ENCODE results near the gene SLIT1.

SLIT1 gene

GRCh38 chr10:97017474-97017903 is 168.3 kb downstream of the SLIT1 start:
- H2AK5ac ChIP-seq (ENCODE audit: low read length, severe bottlenecking), result no peak overlapping the region
- H4K8ac ChIP-seq (ENCODE audit: low read length), result no peak overlapping the region
- no peak overlapping the region for H3K4me2 ChIP-seq (ENCODE audit: low read length, poor library complexity, severe bottlenecking)
- no peak overlapping the region for H2BK12ac ChIP-seq (ENCODE audit: low read length in 2 of 2)
- no peak for DNase-seq
- H3K14ac ChIP-seq (ENCODE audit: low read length in 2 of 2), result no peak overlapping the region
- no peak overlapping the region for H3K27ac ChIP-seq (ENCODE audit: low read length, poor library complexity, severe bottlenecking)
- H3K23ac ChIP-seq (ENCODE audit: low read length in 2 of 2), result no peak overlapping the region
- H3K4ac ChIP-seq (ENCODE audit: low read depth in 1 of 2, low read length in 2 of 2), result no peak overlapping the region
- H3K9ac ChIP-seq (ENCODE audit: low read length), result no peak overlapping the region
- H3K9me3 ChIP-seq (ENCODE audit: control insufficient read depth, low read length), result no peaks in the 10 kb centered on the region
- H2AFZ ChIP-seq (ENCODE audit: low read depth, low read length), result no peak overlapping the region
- H2BK120ac ChIP-seq (ENCODE audit: low read depth, low read length), result no peak overlapping the region
- 68% methylated on average over 5 of the region's 5 CpGs for WGBS
- H4K91ac ChIP-seq (ENCODE audit: low read length), result no peak overlapping the region
- no peak overlapping the region for H3K4me3 ChIP-seq (ENCODE audit: insufficient read depth in 1 of 2, low read depth in 1 of 2, low read length in 2 of 2)
- H2BK15ac ChIP-seq (ENCODE audit: low read depth, poor library complexity, severe bottlenecking), result no peak overlapping the region
- no peak overlapping the region for H3K18ac ChIP-seq (ENCODE audit: low read depth in 1 of 2, low read length in 2 of 2)
- H3K4me1 ChIP-seq (ENCODE audit: control insufficient read depth, insufficient read depth, low read depth, low read length), result peaks cover 14% of the 10 kb centered on the region
- no peak overlapping the region for H2BK5ac ChIP-seq (ENCODE audit: low read depth, low read length, poor library complexity, severe bottlenecking)
- H3K79me1 ChIP-seq (replicated peaks; ENCODE audit: low read length, poor library complexity, severe bottlenecking), result no peaks in the 10 kb centered on the region
- H3K27me3 ChIP-seq (ENCODE audit: control insufficient read depth in 1 of 2, insufficient read depth in 1 of 2, low read length in 2 of 2), result peaks cover 0 to 7% of the 10 kb centered on the region in 2 experiments
- no peaks in the 10 kb centered on the region for H3K36me3 ChIP-seq (ENCODE audit: control insufficient read depth in 1 of 2, insufficient read depth in 2 of 2, low read depth in 1 of 2, low read length in 2 of 2)

- Histone ChIP-seq H4K8ac (ENCODE audit: low read length) (no peak overlapping the region), H3K4me3 (ENCODE audit: insufficient read depth in 1 of 2, low read depth in 1 of 2, low read length in 2 of 2) (no peak overlapping the region), H2BK120ac (ENCODE audit: low read depth, low read length) (no peak overlapping the region), H2AFZ (ENCODE audit: low read depth, low read length) (no peak overlapping the region), H3K18ac (ENCODE audit: low read depth in 1 of 2, low read length in 2 of 2) (no peak overlapping the region), H3K79me1 (replicated peaks; ENCODE audit: low read length, poor library complexity, severe bottlenecking) (no peaks in the 10 kb centered on the region), H3K9ac (ENCODE audit: low read length) (no peak overlapping the region), H3K4me2 (ENCODE audit: low read length, poor library complexity, severe bottlenecking) (no peak overlapping the region), H2BK15ac (ENCODE audit: low read depth, poor library complexity, severe bottlenecking) (no peak overlapping the region), H4K91ac (ENCODE audit: low read length) (no peak overlapping the region), H2AK5ac (ENCODE audit: low read length, severe bottlenecking) (no peak overlapping the region), H3K36me3 (ENCODE audit: control insufficient read depth in 1 of 2, insufficient read depth in 2 of 2, low read depth in 1 of 2, low read length in 2 of 2) (no peaks in the 10 kb centered on the region), H3K4ac (ENCODE audit: low read depth in 1 of 2, low read length in 2 of 2) (no peak overlapping the region), H3K27me3 (ENCODE audit: control insufficient read depth in 1 of 2, insufficient read depth in 1 of 2, low read length in 2 of 2) (peaks cover 0 to 9% of the 10 kb centered on the region in 2 experiments), H3K9me3 (ENCODE audit: control insufficient read depth, low read length) (no peaks in the 10 kb centered on the region), H3K4me1 (ENCODE audit: control insufficient read depth, insufficient read depth, low read depth, low read length) (peaks cover 13% of the 10 kb centered on the region), H2BK12ac (ENCODE audit: low read length in 2 of 2) (no peak overlapping the region), H3K23ac (ENCODE audit: low read length in 2 of 2) (no peak overlapping the region), H2BK5ac (ENCODE audit: low read depth, low read length, poor library complexity, severe bottlenecking) (no peak overlapping the region), H3K14ac (ENCODE audit: low read length in 2 of 2) (no peak overlapping the region), H3K27ac (ENCODE audit: low read length, poor library complexity, severe bottlenecking) (no peak overlapping the region)
- DNase-seq, result no peak
- WGBS, result 84% methylated on average over 13 of the region's 15 CpGs
Observed at GRCh38 chr10:97016728-97017473, 168.9 kb downstream of the SLIT1 start.

- H2BK5ac ChIP-seq (ENCODE audit: low read depth, low read length, poor library complexity, severe bottlenecking), result no peak overlapping the region
- no peak overlapping the region for H2AFZ ChIP-seq (ENCODE audit: low read depth, low read length)
Observed at GRCh38 chr10:97015240-97015639, 170.5 kb downstream of the SLIT1 start.

GRCh38 chr10:97013983-97014382 is 171.8 kb downstream of the SLIT1 start:
- no peak overlapping the region for H2BK15ac ChIP-seq (ENCODE audit: low read depth, poor library complexity, severe bottlenecking)
- no peak overlapping the region for H3K27ac ChIP-seq (ENCODE audit: low read length, poor library complexity, severe bottlenecking)
- no peak overlapping the region for H3K18ac ChIP-seq (ENCODE audit: low read depth in 1 of 2, low read length in 2 of 2)
- H3K4ac ChIP-seq (ENCODE audit: low read depth in 1 of 2, low read length in 2 of 2), result no peak overlapping the region
- peaks cover 4 to 12% of the 10 kb centered on the region in 2 experiments for H3K27me3 ChIP-seq (ENCODE audit: control insufficient read depth in 1 of 2, insufficient read depth in 1 of 2, low read length in 2 of 2)
- H3K4me1 ChIP-seq (ENCODE audit: control insufficient read depth, insufficient read depth, low read depth, low read length), result no peaks in the 10 kb centered on the region
- no peak overlapping the region for H2BK12ac ChIP-seq (ENCODE audit: low read length in 2 of 2)
- H3K14ac ChIP-seq (ENCODE audit: low read length in 2 of 2), result peak overlapping the region in 1 of 2 experiments; percentile 58
- no peak overlapping the region for H2AFZ ChIP-seq (ENCODE audit: low read depth, low read length)
- H3K4me2 ChIP-seq (ENCODE audit: low read length, poor library complexity, severe bottlenecking), result no peak overlapping the region
- no peak overlapping the region for H3K4me3 ChIP-seq (ENCODE audit: insufficient read depth in 1 of 2, low read depth in 1 of 2, low read length in 2 of 2)
- H2BK120ac ChIP-seq (ENCODE audit: low read depth, low read length), result no peak overlapping the region
- H4K91ac ChIP-seq (ENCODE audit: low read length), result peak overlapping the region; percentile 20
- WGBS, result 81% methylated on average over 8 of the region's 8 CpGs
- H3K79me1 ChIP-seq (replicated peaks; ENCODE audit: low read length, poor library complexity, severe bottlenecking), result no peaks in the 10 kb centered on the region
- no peak overlapping the region for H3K23ac ChIP-seq (ENCODE audit: low read length in 2 of 2)
- no peaks in the 10 kb centered on the region for H3K9me3 ChIP-seq (ENCODE audit: control insufficient read depth, low read length)
- no peak overlapping the region for H2AK5ac ChIP-seq (ENCODE audit: low read length, severe bottlenecking)
- no peak overlapping the region for H2BK5ac ChIP-seq (ENCODE audit: low read depth, low read length, poor library complexity, severe bottlenecking)
- DNase-seq, result no peak
- H3K9ac ChIP-seq (ENCODE audit: low read length), result no peak overlapping the region
- no peak overlapping the region for H4K8ac ChIP-seq (ENCODE audit: low read length)
- H3K36me3 ChIP-seq (ENCODE audit: control insufficient read depth in 1 of 2, insufficient read depth in 2 of 2, low read depth in 1 of 2, low read length in 2 of 2), result peaks cover 0 to 4% of the 10 kb centered on the region in 2 experiments

More at GRCh38 chr10:97015240-97015639, 170.5 kb downstream of the SLIT1 start:
- no peak overlapping the region for H3K4ac ChIP-seq (ENCODE audit: low read depth in 1 of 2, low read length in 2 of 2)
- H3K4me3 ChIP-seq (ENCODE audit: insufficient read depth in 1 of 2, low read depth in 1 of 2, low read length in 2 of 2), result no peak overlapping the region
- H3K4me2 ChIP-seq (ENCODE audit: low read length, poor library complexity, severe bottlenecking), result no peak overlapping the region
- no peak overlapping the region for H2BK120ac ChIP-seq (ENCODE audit: low read depth, low read length)
- peaks cover 0 to 4% of the 10 kb centered on the region in 2 experiments for H3K36me3 ChIP-seq (ENCODE audit: control insufficient read depth in 1 of 2, insufficient read depth in 2 of 2, low read depth in 1 of 2, low read length in 2 of 2)
- no peak overlapping the region for H3K9ac ChIP-seq (ENCODE audit: low read length)
- no peak overlapping the region for H3K23ac ChIP-seq (ENCODE audit: low read length in 2 of 2)
- no peak overlapping the region for H3K14ac ChIP-seq (ENCODE audit: low read length in 2 of 2)
- no peak overlapping the region for H4K91ac ChIP-seq (ENCODE audit: low read length)
- peaks cover 2% of the 10 kb centered on the region for H3K4me1 ChIP-seq (ENCODE audit: control insufficient read depth, insufficient read depth, low read depth, low read length)
- H2BK12ac ChIP-seq (ENCODE audit: low read length in 2 of 2), result no peak overlapping the region
- H3K18ac ChIP-seq (ENCODE audit: low read depth in 1 of 2, low read length in 2 of 2), result no peak overlapping the region
- no peak overlapping the region for H3K27ac ChIP-seq (ENCODE audit: low read length, poor library complexity, severe bottlenecking)
- no peak for DNase-seq
- H3K9me3 ChIP-seq (ENCODE audit: control insufficient read depth, low read length), result no peaks in the 10 kb centered on the region
- no peaks in the 10 kb centered on the region for H3K79me1 ChIP-seq (replicated peaks; ENCODE audit: low read length, poor library complexity, severe bottlenecking)
- 83% methylated on average over 1 of the region's 1 CpG for WGBS
- no peak overlapping the region for H2BK15ac ChIP-seq (ENCODE audit: low read depth, poor library complexity, severe bottlenecking)
- no peak overlapping the region for H4K8ac ChIP-seq (ENCODE audit: low read length)
- no peak overlapping the region for H2AK5ac ChIP-seq (ENCODE audit: low read length, severe bottlenecking)
- H3K27me3 ChIP-seq (ENCODE audit: control insufficient read depth in 1 of 2, insufficient read depth in 1 of 2, low read length in 2 of 2), result peaks cover 4 to 18% of the 10 kb centered on the region in 2 experiments

Data from mesenchymal stem cell (in vitro differentiated cells and primary cell).